H1 (cell line): ENCODE results near the gene UNC93A. TPM values are rescaled to one million over a fixed set of nuclear protein-coding genes. Genes with fewer than 3 reads are reported as not detected.

ENCODE experiments used
- CTCF ChIA-PET: fragments of 300-600 bp; sonication (Branson Sonifier 250); formaldehyde crosslinking; loops from one replicate; lab custom pipeline; 2021; ENCODE audit not compliant: partially characterized antibody; lab: Charles Lee
- POLR2A ChIA-PET: fragments of 300-600 bp; sonication (Branson Sonifier 250); formaldehyde crosslinking; loops from one replicate; lab custom pipeline; 2021; ENCODE audit warnings: inconsistent platforms; ENCODE audit not compliant: partially characterized antibody; lab: Charles Lee
- DNase-seq, 2 experiments: peaks; one replicate each; pipeline versions ENCODE4 v3.0.0 to v3.0.0-alpha.2; 2010 to 2022; ENCODE audit warnings: low spot score in 2 of 2, low read depth in 1 of 2, mixed read lengths in 1 of 2
- FAIRE-seq: peaks from 2 replicates; lab custom pipeline; 2011; peaks lifted over from hg19 to GRCh38; lab: Jason Lieb, UNC
- H2AFZ ChIP-seq: 2 replicates; pipeline ENCODE4 v1.8.1; 2012; ENCODE audit warnings: low read length, inconsistent platforms
- H2AK5ac ChIP-seq: 2 replicates; pipeline ENCODE4 v1.6.1; 2013; ENCODE audit warnings: low read depth, low read length
- H2BK120ac ChIP-seq: replicated peaks from 2 replicates; pipeline ENCODE3; 2013; ENCODE audit warnings: low read depth, low read length, inconsistent platforms
- H2BK12ac ChIP-seq: 2 replicates; pipeline ENCODE4 v1.6.1; 2013; ENCODE audit warnings: low read depth, low read length
- H2BK15ac ChIP-seq: 2 replicates; pipeline ENCODE4 v1.6.1; 2013; ENCODE audit warnings: low read length
- H2BK20ac ChIP-seq: 2 replicates; pipeline ENCODE4 v1.6.1; 2013; ENCODE audit warnings: low read length
- H2BK5ac ChIP-seq: 2 replicates; pipeline ENCODE4 v1.6.1; 2013; ENCODE audit warnings: low read depth, low read length
- H3K14ac ChIP-seq: 2 replicates; pipeline ENCODE4 v1.6.1; 2013; ENCODE audit warnings: inconsistent platforms; ENCODE audit not compliant: insufficient read length
- H3K18ac ChIP-seq: 2 replicates; pipeline ENCODE4 v1.6.1; 2013; ENCODE audit warnings: low read length; ENCODE audit errors: extremely low read depth
- H3K23ac ChIP-seq: 2 replicates; pipeline ENCODE4 v1.6.1; 2013; ENCODE audit warnings: inconsistent platforms; ENCODE audit not compliant: insufficient read length
- H3K23me2 ChIP-seq: 2 replicates; pipeline ENCODE4 v1.6.1; 2013; ENCODE audit warnings: low read depth, low read length
- H3K27ac ChIP-seq: 2 replicates; pipeline ENCODE4 v1.6.1; 2011; ENCODE audit warnings: low read depth, low read length, inconsistent platforms
- H3K27me3 ChIP-seq, 4 experiments: replicated peaks in 1 of 4; 1 replicate in 1 of 4; 2 replicates in 3 of 4; pipeline versions ENCODE4 v1.6.1 to v1.8.1; 2011 to 2013; ENCODE audit warnings: low read length in 3 of 4, mild to moderate bottlenecking in 3 of 4, inconsistent platforms in 2 of 4, mixed read lengths in 2 of 4, moderate library complexity in 1 of 4; ENCODE audit not compliant: control insufficient read depth in 3 of 4, insufficient read depth in 3 of 4; ENCODE audit errors: extremely low read depth in 1 of 4
- H3K36me3 ChIP-seq, 4 experiments: 2 replicates each; pipeline versions ENCODE4 v1.6.1 to v1.8.1; 2011 to 2013; ENCODE audit warnings: mild to moderate bottlenecking in 4 of 4, low read length in 3 of 4, moderate library complexity in 2 of 4, control low read depth in 1 of 4, inconsistent platforms in 1 of 4; ENCODE audit not compliant: insufficient read depth in 4 of 4, control insufficient read depth in 2 of 4
- H3K4ac ChIP-seq: replicated peaks from 2 replicates; pipeline ENCODE3; 2013; ENCODE audit warnings: low read length, low read depth, mixed read lengths, inconsistent platforms; ENCODE audit not compliant: insufficient read length
- H3K4me1 ChIP-seq, 4 experiments: replicated peaks in 1 of 4; 1 replicate in 1 of 4; 2 replicates in 3 of 4; pipeline versions ENCODE4 v1.6.1 to v1.8.1; 2011 to 2013; ENCODE audit warnings: low read length in 3 of 4, inconsistent platforms in 2 of 4, mixed read lengths in 1 of 4; ENCODE audit not compliant: insufficient read depth in 4 of 4, control insufficient read depth in 3 of 4
- H3K4me2 ChIP-seq, 2 experiments: 2 replicates each; pipeline versions ENCODE4 v1.6.1 to v1.8.1; 2011 to 2013; ENCODE audit warnings: low read depth in 2 of 2, low read length in 2 of 2, control low read depth in 1 of 2, inconsistent platforms in 1 of 2, mild to moderate bottlenecking in 1 of 2; ENCODE audit not compliant: insufficient read depth in 1 of 2
- H3K4me3 ChIP-seq, 4 experiments: fragments of 200-600, 300-600 bp in 1 of 4; sonication (generic), shearing (Covaris generic), sonication (Bioruptor Twin) in 1 of 4; 2 replicates each; pipeline versions ENCODE4 v1.5.1 to v1.8.1; 2011 to 2016; ENCODE audit warnings: low read length in 4 of 4, low read depth in 3 of 4, control low read depth in 2 of 4, inconsistent platforms in 2 of 4, mild to moderate bottlenecking in 2 of 4, mixed read lengths in 1 of 4, moderate library complexity in 1 of 4; ENCODE audit not compliant: insufficient read depth in 2 of 4; ENCODE audit errors: extremely low read depth in 1 of 4
- H3K56ac ChIP-seq: replicated peaks from 2 replicates; pipeline ENCODE3; 2013; ENCODE audit warnings: low read depth, mild to moderate bottlenecking, mixed read lengths, low read length, inconsistent platforms; ENCODE audit not compliant: insufficient read length
- H3K79me1 ChIP-seq: 2 replicates; pipeline ENCODE4 v1.6.1; 2013; ENCODE audit warnings: low read depth, low read length, control low read depth
- H3K79me2 ChIP-seq, 2 experiments: 2 replicates each; pipeline versions ENCODE4 v1.6.1 to v1.8.1; 2012 to 2013; ENCODE audit warnings: low read length in 2 of 2, mild to moderate bottlenecking in 2 of 2, inconsistent platforms in 1 of 2; ENCODE audit not compliant: insufficient read depth in 2 of 2, control insufficient read depth in 1 of 2
- H3K9ac ChIP-seq, 4 experiments: replicated peaks in 1 of 4; 1 replicate in 1 of 4; 2 replicates in 3 of 4; pipeline versions ENCODE4 v1.6.1 to v1.8.1; 2011 to 2013; ENCODE audit warnings: low read depth in 3 of 4, low read length in 3 of 4, control low read depth in 2 of 4, mild to moderate bottlenecking in 2 of 4, moderate library complexity in 2 of 4, inconsistent platforms in 1 of 4; ENCODE audit errors: extremely low read depth in 1 of 4
- H3K9me3 ChIP-seq, 2 experiments: 2 replicates each; pipeline versions ENCODE4 v1.6.1 to v1.8.1; 2012 to 2013; ENCODE audit warnings: mild to moderate bottlenecking in 2 of 2, moderate library complexity in 2 of 2, control low read depth in 1 of 2, inconsistent platforms in 1 of 2, low read depth in 1 of 2, low read length in 1 of 2, mixed read lengths in 1 of 2; ENCODE audit not compliant: insufficient read depth in 2 of 2
- H4K20me1 ChIP-seq, 2 experiments: replicated peaks in 1 of 2; 2 replicates each; pipeline versions ENCODE3 to v1.8.1; 2011 to 2013; ENCODE audit warnings: inconsistent platforms in 2 of 2, low read length in 2 of 2, mild to moderate bottlenecking in 1 of 2; ENCODE audit not compliant: insufficient read depth in 2 of 2, control insufficient read depth in 1 of 2
- H4K5ac ChIP-seq: 2 replicates; pipeline ENCODE4 v1.6.1; 2013; ENCODE audit warnings: low read length, low read depth, mixed read lengths, inconsistent platforms; ENCODE audit not compliant: insufficient read length
- H4K8ac ChIP-seq: 2 replicates; pipeline ENCODE4 v1.8.0; 2013; ENCODE audit warnings: mild to moderate bottlenecking, moderate library complexity, low read length, inconsistent platforms; ENCODE audit not compliant: insufficient read depth; ENCODE audit errors: extremely low read depth
- H4K91ac ChIP-seq: replicated peaks from 2 replicates; pipeline ENCODE3; 2013; ENCODE audit warnings: low read length, mixed read lengths, inconsistent platforms; ENCODE audit not compliant: insufficient read length
- CBX5 ChIP-seq: fragments of 300-800, 300-1000 bp; sonication (generic); IDR thresholded peaks from 2 replicates; pipeline ENCODE4 v1.7.1; 2016; ENCODE audit warnings: antibody characterized with exemption, low read length, low read depth
- CEBPB ChIP-seq: IDR thresholded peaks from 2 replicates; pipeline ENCODE4 v1.6.1; 2012; ENCODE audit warnings: low read depth, low read length
- E2F6 ChIP-seq: IDR thresholded peaks from 2 replicates; pipeline ENCODE4 v1.6.1; 2012; ENCODE audit warnings: inconsistent platforms
- HDAC2 ChIP-seq, 2 experiments: fragments of 300-600 bp in 1 of 2; sonication (generic) in 1 of 2; IDR thresholded peaks; 2 replicates each; pipeline ENCODE4 v1.6.1; 2011 to 2012; ENCODE audit warnings: low read depth in 2 of 2, low read length in 2 of 2, mild to moderate bottlenecking in 2 of 2, moderate library complexity in 2 of 2, borderline replicate concordance in 1 of 2, inconsistent platforms in 1 of 2
- NANOG ChIP-seq: IDR thresholded peaks from 2 replicates; pipeline ENCODE4 v1.6.1; 2011; ENCODE audit warnings: low read length, low read depth, mild to moderate bottlenecking, inconsistent platforms; ENCODE audit not compliant: insufficient read depth, poor library complexity, severe bottlenecking
- PHF8 ChIP-seq: fragments of 200-600 bp; sonication (generic); conservative IDR thresholded peaks from 2 replicates; pipeline ENCODE4 v1.7.1; 2012; ENCODE audit warnings: low read depth, mild to moderate bottlenecking, inconsistent platforms, low read length, moderate library complexity
- RNF2 ChIP-seq: fragments of 200-900, 300-1000 bp; sonication (generic); IDR thresholded peaks from 2 replicates; pipeline ENCODE4 v1.7.1; 2016; ENCODE audit warnings: borderline replicate concordance, low read depth, mild to moderate bottlenecking, antibody characterized with exemption, low read length; ENCODE audit not compliant: poor library complexity, severe bottlenecking; ENCODE audit errors: missing control alignments
- SP2 ChIP-seq: IDR thresholded peaks from 2 replicates; pipeline ENCODE4 v1.6.1; 2012; ENCODE audit warnings: mild to moderate bottlenecking, low read length, inconsistent platforms
- TAF1 ChIP-seq: IDR thresholded peaks from 2 replicates; pipeline ENCODE4 v1.6.1; 2011; ENCODE audit warnings: mild to moderate bottlenecking, low read depth, low read length
- TAF7 ChIP-seq: optimal IDR thresholded peaks from 2 replicates; pipeline ENCODE3; 2011; ENCODE audit warnings: low read depth, mild to moderate bottlenecking, inconsistent platforms, low read length, moderate library complexity, borderline replicate concordance
- ZNF274 ChIP-seq: IDR thresholded peaks from 2 replicates; pipeline ENCODE4 v1.7.0; 2012; ENCODE audit warnings: low read length, borderline replicate concordance; ENCODE audit errors: extremely low read depth
- WGBS, 2 experiments: shearing (Covaris generic) in 1 of 2; methylation state at CpG; one replicate each; pipeline versions ENCODE4 v1.1.6 to v1.1.7; 2013 to 2015; ENCODE audit warnings: low lambda C conversion rate in 2 of 2, mixed read lengths in 2 of 2, inconsistent platforms in 1 of 2, low coverage in 1 of 2, missing lambda C conversion rate in 1 of 2; ENCODE audit not compliant: insufficient replicate concordance in 2 of 2, insufficient coverage in 1 of 2, insufficient read length in 1 of 2; ENCODE audit errors: extremely low coverage in 1 of 2, missing lambda C conversion rate in 1 of 2; 5-methylcytosine and 5-hydroxymethylcytosine counted together
- polyA plus RNA-seq, 7 experiments: library from polyadenylated mRNA; depleted of rRNA in 3 of 7; stranded (reverse) in 5 of 7; unstranded in 2 of 7; fragments of >200 nt in 5 of 7; fragments of 200-250 nt in 2 of 7; gene quantifications; 1 replicate in 5 of 7; 2 replicates in 1 of 7; 4 replicates in 1 of 7; pipeline versions ENCODE4 v1.2.1 to v1.2.3, GENCODE V29; 2011 to 2013; ENCODE audit warnings: missing spikeins in 2 of 7, mixed read lengths in 2 of 7
- total RNA-seq: library from RNA; stranded (reverse); fragmentation: NEBNext Ultra II Directional; extraction: Animal tissue kit (Norgen Biotek cat#: 25700); gene quantifications from 2 replicates; pipeline ENCODE4 v1.2.1, GENCODE V29; 2021

UNC93A gene
- total and polyA plus RNA-seq, 2 of the 8 experiments (the other 6 are each of a cell fraction or from before 2014, with no cell fraction given): 0.39 TPM; not detected in 1

DNA sequence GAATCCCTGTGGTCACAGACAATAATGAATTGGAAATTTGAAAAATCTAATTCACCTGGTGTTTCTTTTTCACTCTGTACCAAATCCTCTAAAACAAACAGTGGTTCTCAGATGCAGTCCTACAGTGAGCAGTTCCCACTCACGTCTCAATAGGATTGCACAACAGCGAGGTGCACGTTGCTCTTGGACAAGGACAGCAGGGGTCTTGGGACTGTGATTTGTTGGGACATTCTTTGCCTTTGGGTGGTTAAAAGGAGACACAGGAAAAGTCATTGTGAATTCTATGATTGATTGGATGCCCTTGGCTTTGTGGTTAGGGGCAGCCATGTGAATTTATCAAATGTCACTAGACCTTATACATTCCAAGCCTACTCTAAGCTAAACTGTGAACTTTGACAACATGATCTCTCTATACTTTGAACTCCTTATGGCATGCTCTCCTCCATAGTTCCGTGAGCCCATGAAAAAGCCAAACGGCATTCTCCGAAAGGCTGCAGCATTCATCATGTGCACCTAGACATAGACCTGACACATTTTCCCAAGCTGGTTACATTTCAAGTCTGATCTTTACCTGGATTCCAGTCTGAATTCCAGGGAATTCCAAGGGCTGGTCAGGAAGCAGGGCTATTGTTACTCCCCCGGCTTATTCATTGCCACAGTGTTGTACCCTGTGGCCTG, 647 bp downstream of the UNC93A start:
- DNase-seq (no peak), FAIRE-seq (no peak)
- no peak overlapping the region for H2AK5ac ChIP-seq
- H3K79me1 ChIP-seq: no peaks in the 10 kb centered on the region
- peak overlapping the region; percentile 5 for H4K91ac ChIP-seq
- no peak overlapping the region for H3K56ac ChIP-seq
- ChIA-PET CTCF (interaction anchor here (0.6 to 4.5 kb wide), 16 partner anchors 12 to 653 kb away, joined by 3 to 20 read pairs (median 4); no protein-coding TSS in a partner anchor), POLR2A (no interaction called here)
- no peaks in the 10 kb centered on the region for H4K20me1 ChIP-seq
- no peak overlapping the region for H3K4me3 ChIP-seq
- H2BK12ac ChIP-seq: peak overlapping the region; percentile 4
- no peaks in the 10 kb centered on the region; a peak in 1 of 4 replicates for H3K9me3 ChIP-seq
- H4K8ac ChIP-seq: no peak overlapping the region
- H3K9ac ChIP-seq: no peak overlapping the region
- H3K14ac ChIP-seq: no peak overlapping the region
- peaks cover 0 to 10% (median 3%) of the 10 kb centered on the region in 4 experiments; a peak in 3 of 7 replicates for H3K4me1 ChIP-seq
- no peak overlapping the region for H2BK15ac ChIP-seq
- H3K27ac ChIP-seq: no peak overlapping the region
- H3K36me3 ChIP-seq: no peaks in the 10 kb centered on the region
- H2AFZ ChIP-seq: no peak overlapping the region
- no peak overlapping the region for H2BK120ac ChIP-seq
- no peak overlapping the region for H3K4ac ChIP-seq
- H3K79me2 ChIP-seq: no peaks in the 10 kb centered on the region
- no peak overlapping the region for H4K5ac ChIP-seq
- no peak overlapping the region for H2BK5ac ChIP-seq
- H3K18ac ChIP-seq: no peak overlapping the region; the same call in 1 of the 2 replicates
- no peaks in the 10 kb centered on the region; the same call in 1 of the 2 replicates for H3K23me2 ChIP-seq
- 88% methylated on average over 7 of the region's 7 CpGs; no CpG with 5 or more reads in 1 of the 2 experiments for WGBS, 2 experiments
- no peak overlapping the region for H3K23ac ChIP-seq
- H2BK20ac ChIP-seq: no peak overlapping the region; the same call in 1 of the 2 replicates
- H3K4me2 ChIP-seq: no peak overlapping the region
- no peaks in the 10 kb centered on the region for H3K27me3 ChIP-seq
- TF ChIP-seq CEBPB (peak; percentile 34; the same call in 1 of the 2 replicates), RNF2 (no peak), SP2 (no peak), PHF8 (no peak), TAF1 (no peak), ZNF274 (no peak), TAF7 (no peak), CBX5 (no peak), E2F6 (no peak), NANOG (no peak), HDAC2 (IDR thresholded peaks at IDR 0.05; ENCODE audit: borderline replicate concordance in 1 of 2, low read depth in 2 of 2, low read length in 2 of 2) (no peak)
